GM19238 (cell line): Measurements from ENCODE around the gene FAM184B.
A peak's percentile ranks its signal among the peaks of the same experiment; 100 is the strongest.

Experiments used
- DNase-seq: peaks from one replicate; pipeline ENCODE4 v3.0.0; 2011; ENCODE audit warnings: low spot score; ENCODE audit not compliant: insufficient read length

FAM184B gene

GRCh38 chr4:17636696-17637622, 144.5 kb downstream of the FAM184B start:
- peak; percentile 66 for DNase-seq

GRCh38 chr4:17636341-17636695, 145.1 kb downstream of the FAM184B start:
- no peak for DNase-seq

DNA sequence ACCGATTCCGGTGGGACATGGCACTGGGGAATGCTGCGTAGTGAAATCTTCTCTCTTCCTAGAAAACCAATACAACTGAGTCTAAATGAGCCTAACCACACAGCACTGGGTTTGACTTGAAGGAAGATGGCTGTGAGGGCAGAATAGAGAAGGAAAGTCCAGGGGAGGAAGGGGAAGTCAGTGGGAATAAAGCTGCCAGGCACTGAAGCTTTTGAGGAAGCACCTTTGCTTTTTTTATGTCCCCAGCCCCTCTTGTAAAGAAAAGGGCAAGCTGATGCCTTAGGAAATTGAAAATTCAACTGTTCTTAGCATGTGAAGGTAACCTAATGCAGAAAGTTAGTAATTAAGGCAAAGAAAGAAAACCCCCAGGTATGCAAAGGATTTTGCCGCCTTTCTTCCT, 146.4 kb downstream of the FAM184B start:
- DNase-seq: no peak

DNA sequence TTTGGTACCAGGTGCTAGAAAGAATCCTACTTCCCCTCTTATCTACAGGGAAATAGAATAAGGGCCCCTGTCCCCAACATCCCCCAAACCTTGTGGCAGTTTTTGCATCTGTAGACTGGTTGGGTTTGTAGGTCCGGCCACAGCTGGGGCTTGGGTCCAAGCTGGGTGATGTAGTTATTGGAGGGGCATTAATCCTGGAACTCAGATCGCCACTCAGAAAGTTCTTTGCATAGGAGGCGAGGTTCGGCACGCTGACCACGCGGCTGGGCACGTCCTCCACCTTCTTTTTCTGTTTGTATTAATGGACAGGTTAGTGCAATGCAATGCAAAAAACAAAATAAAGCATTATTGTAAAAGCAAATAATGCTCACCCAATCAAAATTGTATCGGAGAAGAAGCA, 147.8 kb downstream of the FAM184B start:
- no peak for DNase-seq

- no peak for DNase-seq
Measured at GRCh38 chr4:17630228-17630627, 151.2 kb downstream of the FAM184B start.

GRCh38 chr4:17624821-17625220, 156.6 kb downstream of the FAM184B start:
- DNase-seq: no peak

DNA sequence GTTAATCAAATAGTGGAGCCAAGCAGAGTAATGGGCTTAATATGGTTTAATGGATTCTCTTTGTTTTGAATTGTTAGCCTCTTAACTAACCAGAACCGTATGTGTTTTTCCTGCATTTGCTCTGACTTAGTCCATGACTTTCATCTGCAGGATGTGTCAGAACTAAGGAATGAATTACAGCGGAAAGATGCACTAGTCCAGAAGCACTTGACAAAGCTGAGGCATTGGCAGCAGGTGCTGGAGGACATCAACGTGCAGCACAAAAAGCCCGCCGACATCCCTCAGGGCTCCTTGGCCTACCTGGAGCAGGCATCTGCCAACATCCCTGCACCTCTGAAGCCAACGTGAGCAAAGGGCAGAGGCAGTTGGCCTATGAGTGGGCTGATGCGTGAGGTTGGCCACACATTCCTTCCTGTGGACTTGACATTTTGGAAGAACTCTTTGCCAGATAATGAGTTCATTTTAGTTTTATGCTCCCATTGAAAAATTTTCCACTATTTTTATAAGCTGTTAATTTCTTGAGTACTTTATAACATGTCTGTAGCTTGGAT, 157.9 kb downstream of the FAM184B start:
- DNase-seq: no peak

DNA sequence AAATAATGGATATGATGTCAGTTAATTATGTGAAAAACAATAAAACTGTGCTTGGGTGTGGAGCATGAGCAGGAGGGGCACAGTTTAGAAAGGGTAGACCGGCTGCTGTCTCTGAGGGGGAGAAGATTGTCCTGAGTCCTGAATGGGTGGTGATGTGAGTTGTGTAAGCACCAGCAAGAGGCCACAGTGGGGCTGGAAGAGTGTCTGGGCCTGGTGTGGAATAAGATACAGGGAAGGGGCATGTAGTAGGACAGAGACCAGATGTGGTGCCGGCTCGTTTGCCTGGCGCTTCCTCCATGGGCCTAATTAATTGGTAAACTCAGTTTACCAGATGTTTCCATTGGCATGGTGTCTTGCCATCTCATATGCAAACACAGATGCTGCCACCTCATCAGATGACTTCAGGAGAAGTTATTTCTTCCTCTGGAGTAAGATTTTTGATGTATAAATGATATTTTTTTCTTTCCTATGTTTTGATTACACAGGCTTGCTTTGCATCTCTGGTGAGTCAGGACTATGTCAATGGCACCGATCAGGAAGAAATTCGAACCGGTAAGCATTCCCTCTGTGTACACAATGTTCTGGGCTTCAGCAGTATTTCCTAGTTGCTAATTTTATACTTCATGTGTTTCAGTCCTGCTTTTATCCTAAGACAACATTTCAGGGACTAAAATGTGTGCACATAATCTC, 161.9 kb downstream of the FAM184B start:
- DNase-seq: no peak

GRCh38 chr4:17618926-17619325, 162.5 kb downstream of the FAM184B start:
- DNase-seq: no peak

DNA sequence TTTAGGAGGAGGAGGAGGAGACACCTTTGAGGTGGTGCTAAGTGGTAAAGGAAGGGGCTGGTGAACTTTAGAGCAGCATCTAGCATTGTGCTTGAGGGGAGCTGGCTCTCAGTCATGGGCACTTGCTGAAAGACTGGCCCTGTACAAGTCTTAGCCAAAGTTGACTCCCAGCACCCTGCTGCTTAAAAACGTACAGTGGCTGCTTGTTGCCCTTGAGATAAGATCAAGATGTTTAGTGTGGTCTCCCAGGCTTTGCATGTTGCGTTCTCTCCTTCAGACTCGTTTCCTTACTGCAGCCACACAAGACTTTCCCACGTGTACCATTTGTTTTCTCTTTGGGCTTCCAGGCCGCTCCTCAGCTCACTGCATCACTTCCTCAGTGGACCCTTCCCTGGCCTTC, 165.1 kb downstream of the FAM184B start:
- DNase-seq: no peak

GRCh38 chr4:17614416-17615299, 166.8 kb downstream of the FAM184B start, which contains the start of gene MED28:
Gene MED28 (plus strand): TSS chr4:17614641. CDS start chr4:17614655, 14 bp downstream.
- peak; percentile 94 for DNase-seq

DNA sequence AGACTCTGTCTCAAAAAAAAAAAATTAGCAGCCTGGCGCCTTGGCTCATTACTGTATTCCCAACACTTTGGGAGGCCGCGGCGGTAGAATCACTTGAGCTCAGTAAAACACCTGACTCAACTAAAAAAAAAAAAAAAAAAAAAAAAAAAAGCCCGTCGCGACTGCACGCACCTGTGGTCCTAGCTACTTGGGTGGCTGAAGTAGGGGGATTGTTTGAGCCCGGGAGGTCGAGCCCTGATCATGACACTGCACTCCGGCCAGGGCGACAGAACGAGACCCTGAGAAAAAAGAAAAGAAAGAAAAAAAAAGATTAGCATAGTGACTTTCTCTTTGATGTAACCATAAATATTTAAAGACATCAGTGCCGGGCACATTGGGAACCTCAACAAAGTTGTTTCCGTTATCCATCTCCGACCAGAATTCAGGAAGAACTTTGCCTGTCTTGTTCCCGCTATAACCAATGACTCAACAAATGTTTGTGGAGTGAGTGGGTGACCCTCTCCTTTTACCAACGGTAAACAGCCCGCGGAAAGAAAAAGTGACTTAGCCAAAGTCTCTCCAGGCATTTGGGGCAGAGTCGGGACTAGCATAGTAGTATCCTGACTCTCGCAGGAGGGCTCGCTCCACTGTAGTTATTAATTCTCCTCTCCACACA, 167.5 kb downstream of the FAM184B start:
- DNase-seq: no peak

DNA sequence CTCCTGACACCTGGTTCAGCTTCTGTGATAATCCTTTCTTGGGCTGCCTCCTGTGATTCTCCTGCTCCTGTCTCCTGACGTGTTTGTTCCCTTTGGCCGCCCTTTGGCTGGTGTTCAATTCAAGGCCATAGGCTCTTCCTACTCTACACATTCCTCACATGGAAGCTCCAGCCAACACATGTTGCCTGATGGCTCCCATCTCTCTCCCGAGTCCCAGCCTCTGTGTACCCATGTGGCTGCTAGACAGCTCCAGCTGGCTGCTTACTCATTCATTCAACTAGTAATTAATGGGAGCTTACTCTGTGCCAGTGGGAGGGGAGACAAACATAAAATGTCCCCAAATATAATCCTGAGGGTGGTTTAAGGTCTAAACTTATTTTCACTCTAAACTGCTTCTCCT, 176.2 kb downstream of the FAM184B start:
- DNase-seq: no peak

DNA sequence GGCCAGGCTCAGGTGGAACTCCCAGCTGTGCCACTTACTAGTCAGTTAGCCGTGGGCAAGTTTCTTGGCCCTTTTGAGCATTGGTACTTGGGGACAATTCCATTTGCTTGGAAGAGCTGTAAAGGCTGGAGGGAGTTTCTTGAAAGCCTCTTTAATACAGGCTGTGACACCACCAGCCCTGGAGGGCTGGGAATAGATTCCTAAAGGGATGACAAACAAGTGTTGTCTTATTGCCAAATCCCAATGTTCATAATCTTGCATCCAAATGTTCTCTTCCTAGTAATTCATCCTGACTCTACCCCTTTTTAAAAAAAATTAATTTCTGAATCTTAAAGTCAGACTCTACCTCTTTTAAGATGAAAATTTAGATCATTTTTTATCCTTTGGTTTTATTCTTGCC, 181.6 kb downstream of the FAM184B start:
- DNase-seq: no peak

GRCh38 chr4:17597517-17597916, 183.9 kb downstream of the FAM184B start:
- no peak for DNase-seq

- DNase-seq: no peak
Measured at GRCh38 chr4:17595471-17596005, 185.9 kb downstream of the FAM184B start.

DNA sequence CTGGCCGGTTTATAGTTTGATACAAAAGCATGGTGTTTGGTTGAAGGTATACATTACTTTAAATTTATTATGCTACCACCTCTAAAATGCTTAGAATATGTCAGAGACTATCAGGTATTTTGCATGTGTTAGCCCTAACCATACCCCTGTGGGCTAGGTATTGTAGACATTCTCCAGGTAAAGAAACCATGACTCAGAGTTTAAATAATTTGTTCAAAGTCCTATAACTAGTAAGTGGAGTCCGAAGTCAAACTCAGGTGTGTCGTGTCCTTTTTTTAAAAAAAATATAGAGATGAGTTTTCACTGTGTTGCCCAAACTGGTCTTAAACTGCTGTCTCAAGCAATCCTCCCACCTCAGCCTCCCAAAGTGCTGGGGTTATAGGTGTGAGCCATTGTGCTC, 192.1 kb downstream of the FAM184B start:
- DNase-seq: no peak

DNA sequence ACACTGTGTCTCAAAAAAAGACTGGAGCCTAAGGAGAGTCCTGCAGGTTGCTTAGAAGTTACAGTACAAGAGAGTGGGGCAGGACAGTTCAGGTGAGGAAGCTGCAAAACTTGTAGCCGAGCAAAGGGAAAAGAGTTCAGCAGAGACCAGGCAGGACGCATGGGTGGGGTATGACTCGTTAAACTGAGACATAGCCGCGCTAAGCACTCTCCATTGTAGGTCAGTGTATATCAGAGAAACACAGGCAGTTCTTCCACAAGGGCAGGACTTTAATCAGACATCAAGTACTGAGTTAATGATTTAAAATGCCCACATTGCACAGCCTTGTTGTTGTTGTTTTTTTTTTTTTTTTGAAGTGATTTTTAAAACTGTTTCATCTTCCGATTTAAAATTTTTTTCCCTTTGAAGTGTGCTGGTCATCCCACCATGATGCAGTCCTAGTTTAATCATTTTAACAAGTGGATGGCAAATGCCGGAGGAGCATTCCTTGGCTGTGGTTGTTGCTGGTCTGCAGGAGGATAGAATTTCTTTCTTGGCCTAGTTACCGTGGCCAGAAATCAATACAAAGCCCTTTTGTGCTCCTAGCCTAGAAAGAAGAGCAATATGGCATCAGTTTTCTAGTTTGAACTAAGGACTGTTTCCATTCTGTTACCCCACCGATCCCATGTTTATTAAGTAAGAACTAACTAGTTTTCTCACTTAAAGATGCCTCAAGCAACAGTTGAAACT, 194.2 kb downstream of the FAM184B start:
- DNase-seq: no peak

DNA sequence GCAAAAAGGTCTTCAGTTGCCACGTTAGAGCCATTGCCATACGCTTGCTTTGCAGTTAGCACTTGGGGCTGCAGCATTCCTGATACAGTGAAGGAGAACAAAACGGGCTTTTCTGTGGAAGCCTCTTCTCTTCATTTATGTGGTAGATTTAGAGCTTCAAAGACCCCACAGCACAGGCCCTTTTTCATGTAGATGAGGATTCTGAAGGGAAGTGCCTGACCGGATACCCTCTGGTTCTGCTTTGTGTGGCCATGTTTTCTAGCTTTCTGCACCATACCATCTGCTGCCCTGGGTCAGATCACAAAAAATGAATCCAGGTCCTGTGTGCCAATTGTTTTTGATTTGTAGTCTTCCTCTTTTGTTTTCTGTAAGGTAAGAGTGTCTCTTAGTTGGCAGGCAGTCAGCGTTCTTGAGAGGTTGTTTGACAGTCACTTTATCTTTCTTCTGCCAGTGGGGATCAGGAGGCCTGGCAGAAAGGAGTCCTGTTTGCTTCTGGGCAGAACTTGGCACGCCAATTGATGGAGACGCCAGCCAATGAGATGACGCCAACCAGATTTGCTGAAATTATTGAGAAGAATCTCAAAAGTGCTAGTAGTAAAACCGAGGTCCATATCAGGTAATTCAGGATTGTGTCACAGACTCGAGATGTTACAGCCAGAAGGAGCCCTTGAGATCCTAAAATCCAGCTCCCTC, 196.8 kb downstream of the FAM184B start:
- no peak for DNase-seq
